Testis (tissue), 3 donors: ENCODE results near the gene KCNQ5. TPM values are rescaled to one million over a fixed set of nuclear protein-coding genes. Genes with fewer than 3 reads are reported as not detected.
A peak's percentile ranks its signal among the peaks of the same experiment; 100 is the strongest.

Source experiments
- DNase-seq: peaks from one replicate; pipeline ENCODE4 v3.0.0-alpha.2; 2019
- H3K27ac ChIP-seq, 2 donors: fragments of 200-600 bp; sonication (generic); one replicate each; pipeline ENCODE4 v1.5.1; 2019
- H3K27me3 ChIP-seq: fragments of 200-600 bp; sonication (generic); one replicate; pipeline ENCODE4 v1.5.1; 2019
- H3K36me3 ChIP-seq: fragments of 200-600 bp; sonication (generic); one replicate; pipeline ENCODE4 v1.5.1; 2017; ENCODE audit warnings: low read depth; ENCODE audit errors: missing control alignments
- H3K4me1 ChIP-seq: fragments of 200-600 bp; sonication (generic); one replicate; pipeline ENCODE4 v1.5.1; 2019
- H3K4me3 ChIP-seq, 2 donors: fragments of 200-600 bp; sonication (generic); one replicate each; pipeline ENCODE4 v1.5.1; 2017 to 2019
- H3K9me3 ChIP-seq: fragments of 200-600 bp; sonication (generic); one replicate; pipeline ENCODE4 v1.5.1; 2017
- CTCF ChIP-seq, 3 experiments: fragments of 450-650 bp in 2 of 3; fragments of 200-600 bp in 1 of 3; sonication (generic) in 1 of 3; IDR thresholded peaks; one replicate each; pipeline ENCODE4 v1.5.1; 2016 to 2019; ENCODE audit warnings: antibody characterized with exemption in 3 of 3, mild to moderate bottlenecking in 2 of 3, moderate library complexity in 1 of 3
- POLR2A ChIP-seq: fragments of 450-650 bp; IDR thresholded peaks from one replicate; pipeline ENCODE4 v1.6.1; 2017; ENCODE audit warnings: antibody characterized with exemption, mild to moderate bottlenecking, moderate library complexity
- WGBS, 2 donors: methylation state at CpG; one replicate each; pipeline ENCODE4 v1.1.5; 2018; 5-methylcytosine and 5-hydroxymethylcytosine counted together
- intact Hi-C: fragments of 100-400 bp; cut with DNase I; formaldehyde crosslinking; loops from one replicate; pipeline ENCODE4 v1.15.1; 2023; ENCODE audit warnings: low total_unique reads
- polyA plus RNA-seq: library from polyadenylated mRNA; stranded (reverse); fragments of 350-450 nt; fragmentation: Illumina TruSeq; extraction: RNeasy Lipid Tissue Mini Kit (QIAGEN cat#74804); gene quantifications from one replicate; pipeline ENCODE4 v1.2.3, GENCODE V29; 2014; ENCODE audit warnings: low read depth, low replicate concordance; ENCODE audit not compliant: insufficient read depth
- total RNA-seq, 2 donors: library from RNA; depleted of rRNA; stranded (reverse); fragments of >200 nt; gene quantifications; one replicate each; pipeline ENCODE4 v1.2.3, GENCODE V29; 2016

The KCNQ5 gene
- total and polyA plus RNA-seq, 3 donors from 2014 or later, result 0.43 to 1.1 (median 0.73) TPM

GRCh38 chr6:72861935-72862432, 240.1 kb downstream of the KCNQ5 start:
- Histone ChIP-seq H3K27ac (peak overlapping the region in 1 of 2 donors; percentile 7), H3K9me3 (no peaks in the 10 kb centered on the region), H3K27me3 (no peaks in the 10 kb centered on the region), H3K4me1 (no peaks in the 10 kb centered on the region), H3K4me3 (no peak overlapping the region), H3K36me3 (no peaks in the 10 kb centered on the region)
- intact Hi-C loops, result no loop called here
- no peak for DNase-seq
- no peak for TF ChIP-seq POLR2A
- TF ChIP-seq CTCF (IDR thresholded peaks at IDR 0.05), result no peak
- 30 to 39% methylated on average over 2 of the region's 2 CpGs for WGBS, 2 donors

- H3K4me1 ChIP-seq, result no peaks in the 10 kb centered on the region
- H3K4me3 ChIP-seq, result no peak overlapping the region
- WGBS, 2 donors, result 28 to 31% methylated on average over 1 of the region's 1 CpG
- H3K9me3 ChIP-seq, result no peaks in the 10 kb centered on the region
- DNase-seq, result no peak
- TF ChIP-seq POLR2A, result no peak
- TF ChIP-seq CTCF (IDR thresholded peaks at IDR 0.05), result no peak
- H3K27ac ChIP-seq, result no peak overlapping the region
- H3K27me3 ChIP-seq, result no peaks in the 10 kb centered on the region
- H3K36me3 ChIP-seq, result no peaks in the 10 kb centered on the region
- intact Hi-C loops, result no loop called here
Observed at GRCh38 chr6:72863131-72863530, 241.3 kb downstream of the KCNQ5 start.

GRCh38 chr6:72864236-72864635, 242.4 kb downstream of the KCNQ5 start:
- TF ChIP-seq POLR2A, result no peak
- TF ChIP-seq CTCF (IDR thresholded peaks at IDR 0.05), result no peak
- WGBS, 2 donors, result 46 to 67% methylated on average over 1 of the region's 1 CpG
- intact Hi-C loops, result no loop called here
- Histone ChIP-seq H3K4me1 (no peaks in the 10 kb centered on the region), H3K36me3 (no peaks in the 10 kb centered on the region), H3K9me3 (no peaks in the 10 kb centered on the region), H3K4me3 (no peak overlapping the region), H3K27ac (no peak overlapping the region), H3K27me3 (no peaks in the 10 kb centered on the region)
- no peak for DNase-seq

GRCh38 chr6:72864799-72865198, 242.9 kb downstream of the KCNQ5 start:
- no peaks in the 10 kb centered on the region for H3K9me3 ChIP-seq
- DNase-seq, result no peak
- no peaks in the 10 kb centered on the region for H3K27me3 ChIP-seq
- TF ChIP-seq POLR2A (no peak), CTCF (IDR thresholded peaks at IDR 0.05) (no peak)
- no peaks in the 10 kb centered on the region for H3K4me1 ChIP-seq
- no peaks in the 10 kb centered on the region for H3K36me3 ChIP-seq
- no peak overlapping the region for H3K4me3 ChIP-seq
- H3K27ac ChIP-seq, result no peak overlapping the region
- intact Hi-C loops, result no loop called here

- no peak overlapping the region for H3K27ac ChIP-seq
- TF ChIP-seq POLR2A (no peak), CTCF (IDR thresholded peaks at IDR 0.05) (no peak)
- DNase-seq, result no peak
- H3K4me3 ChIP-seq, result no peak overlapping the region
- intact Hi-C loops, result no loop called here
- H3K36me3 ChIP-seq, result no peaks in the 10 kb centered on the region
- H3K9me3 ChIP-seq, result no peaks in the 10 kb centered on the region
- WGBS, 2 donors, result 96 to 97% methylated on average over 2 of the region's 2 CpGs
- no peaks in the 10 kb centered on the region for H3K27me3 ChIP-seq
- H3K4me1 ChIP-seq, result no peaks in the 10 kb centered on the region
Observed at GRCh38 chr6:72865467-72865866, 243.6 kb downstream of the KCNQ5 start.
